Chondrocyte (in vitro differentiated cells): ENCODE data around the gene BLVRA. TPM values are rescaled to one million over a fixed set of nuclear protein-coding genes. Genes with fewer than 3 reads are reported as not detected.

ENCODE experiments used
- DNase-seq: peaks from one replicate; pipeline ENCODE4 v3.0.0; 2021; ENCODE audit warnings: mixed read lengths, low spot score
- H3K27ac Mint-ChIP-seq: one replicate; pipeline ENCODE4 v1.8.0; 2021; ENCODE audit warnings: mild to moderate bottlenecking, moderate library complexity, mixed read lengths; ENCODE audit not compliant: unreplicated experiment
- H3K27me3 Mint-ChIP-seq: 2 replicates; pipeline ENCODE4 v1.8.0; 2021; ENCODE audit warnings: low read depth, mixed read lengths
- H3K36me3 Mint-ChIP-seq: 2 replicates; pipeline ENCODE4 v1.8.0; 2021; ENCODE audit warnings: low read depth, mixed read lengths
- H3K4me1 Mint-ChIP-seq: 2 replicates; pipeline ENCODE4 v1.8.0; 2021; ENCODE audit warnings: low read depth, mild to moderate bottlenecking, mixed read lengths
- H3K4me3 Mint-ChIP-seq: one replicate; pipeline ENCODE4 v1.8.0; 2021; ENCODE audit warnings: mild to moderate bottlenecking, moderate library complexity, mixed read lengths; ENCODE audit not compliant: unreplicated experiment
- H3K9me3 Mint-ChIP-seq: 2 replicates; pipeline ENCODE4 v1.8.0; 2021; ENCODE audit warnings: low read depth, mixed read lengths
- CTCF ChIP-seq: fragments of 200-600 bp; sonication (generic); IDR thresholded peaks from 2 replicates; pipeline ENCODE4 v1.5.0; 2021; ENCODE audit warnings: antibody characterized with exemption, mild to moderate bottlenecking, moderate library complexity
- total RNA-seq: library from RNA; stranded (reverse); gene quantifications from 3 replicates; pipeline ENCODE4 v1.2.1, GENCODE V29; 2021

Gene BLVRA
- total RNA-seq, 1 donor from 2014 or later: 48.9 TPM

GRCh38 chr7:43838201-43838658, 79.8 kb downstream of the BLVRA start:
- no peak for TF ChIP-seq CTCF
- no peak overlapping the region for H3K27ac Mint-ChIP-seq
- no peak for DNase-seq
- H3K9me3 Mint-ChIP-seq: no peaks in the 10 kb centered on the region
- H3K4me3 Mint-ChIP-seq: no peak overlapping the region
- H3K4me1 Mint-ChIP-seq: peaks cover 7% of the 10 kb centered on the region
- no peaks in the 10 kb centered on the region for H3K36me3 Mint-ChIP-seq
- peaks cover 2% of the 10 kb centered on the region for H3K27me3 Mint-ChIP-seq

DNA sequence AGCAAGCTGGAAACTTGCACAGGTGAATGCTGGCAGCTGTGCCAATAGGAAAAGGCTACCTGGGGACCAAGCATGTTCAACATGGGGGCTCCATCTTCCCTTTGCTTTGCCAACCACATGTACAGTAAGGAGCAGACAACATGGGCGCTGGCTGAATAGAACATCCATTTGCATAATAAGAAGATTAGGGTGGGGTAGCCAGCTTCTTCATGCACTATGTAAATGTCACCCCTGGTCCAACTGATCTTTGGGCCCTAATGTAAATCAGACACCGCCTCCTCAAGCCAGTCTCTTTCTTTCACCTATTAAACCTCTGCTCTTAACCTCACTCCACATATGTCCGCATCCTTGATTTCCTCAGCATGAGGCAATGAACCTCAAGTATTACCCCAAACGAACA, 84.8 kb downstream of the BLVRA start:
- no peaks in the 10 kb centered on the region for H3K9me3 Mint-ChIP-seq
- H3K27ac Mint-ChIP-seq: no peak overlapping the region
- H3K4me3 Mint-ChIP-seq: no peak overlapping the region
- peaks cover 2% of the 10 kb centered on the region for H3K27me3 Mint-ChIP-seq
- DNase-seq: no peak
- TF ChIP-seq CTCF: no peak
- no peaks in the 10 kb centered on the region for H3K36me3 Mint-ChIP-seq
- peaks cover 7% of the 10 kb centered on the region for H3K4me1 Mint-ChIP-seq

DNA sequence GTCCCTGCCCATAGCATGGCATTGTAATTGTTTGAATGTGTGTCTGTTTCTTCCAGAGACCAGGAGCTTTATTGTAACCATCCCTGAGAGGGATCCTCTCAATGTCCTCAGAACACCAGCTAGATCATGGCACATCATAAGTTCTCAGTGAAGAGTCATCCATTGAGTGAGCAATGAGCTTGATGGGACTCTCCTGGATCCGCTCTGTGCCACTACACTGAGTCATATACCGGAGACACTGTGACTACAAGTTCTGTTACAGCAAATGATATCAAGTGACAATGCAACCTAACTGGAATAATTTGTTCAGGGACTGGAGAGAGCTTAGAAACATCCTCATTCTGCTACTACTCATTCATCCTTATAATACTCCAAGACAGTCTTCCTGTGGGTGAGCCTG, 85.8 kb downstream of the BLVRA start:
- peaks cover 2% of the 10 kb centered on the region for H3K27me3 Mint-ChIP-seq
- no peak overlapping the region for H3K4me3 Mint-ChIP-seq
- no peak for TF ChIP-seq CTCF
- no peak for DNase-seq
- H3K27ac Mint-ChIP-seq: no peak overlapping the region
- no peaks in the 10 kb centered on the region for H3K4me1 Mint-ChIP-seq
- H3K36me3 Mint-ChIP-seq: no peaks in the 10 kb centered on the region
- no peaks in the 10 kb centered on the region for H3K9me3 Mint-ChIP-seq

DNA sequence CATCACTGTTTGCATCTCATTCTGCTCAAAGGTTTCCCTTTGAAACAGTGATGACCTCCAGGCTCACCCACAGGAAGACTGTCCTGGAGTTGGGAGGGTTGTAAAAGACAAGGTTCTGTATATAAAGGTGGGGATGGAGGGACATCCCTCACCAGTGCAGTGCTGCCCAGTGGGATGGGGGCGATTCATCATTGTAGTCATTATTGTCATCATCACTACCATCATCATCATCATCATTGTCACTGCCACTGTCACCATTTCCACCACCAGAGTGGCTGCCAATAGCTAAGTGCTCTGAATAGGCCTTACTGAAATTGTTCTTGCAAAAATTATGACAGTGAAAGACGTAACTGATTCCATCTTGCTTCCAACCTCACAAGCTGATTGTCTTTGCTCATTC, 86.2 kb downstream of the BLVRA start:
- Mint-ChIP-seq H3K4me3 (no peak overlapping the region), H3K27me3 (peaks cover 2% of the 10 kb centered on the region), H3K36me3 (no peaks in the 10 kb centered on the region), H3K27ac (no peak overlapping the region), H3K9me3 (no peaks in the 10 kb centered on the region), H3K4me1 (no peaks in the 10 kb centered on the region)
- no peak for DNase-seq
- no peak for TF ChIP-seq CTCF

DNA sequence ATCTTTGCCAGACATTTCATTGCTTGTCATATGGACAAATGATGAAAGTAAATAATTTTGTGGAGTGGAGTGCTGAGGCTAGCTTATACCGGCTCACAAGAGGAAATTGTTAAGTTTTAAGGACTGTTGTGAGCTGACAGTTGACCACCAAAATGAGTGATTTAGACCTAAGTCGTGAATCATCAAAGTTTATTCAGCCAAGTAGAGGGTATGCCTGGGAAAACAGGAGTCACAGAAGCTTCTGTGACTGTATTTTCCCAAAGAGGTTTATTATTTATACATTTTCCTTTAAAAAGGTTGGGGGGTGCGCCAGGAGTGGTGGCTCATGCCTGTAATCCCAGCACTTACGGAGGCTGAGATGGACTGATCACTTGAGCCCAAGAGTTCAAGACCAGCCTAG, 89.0 kb downstream of the BLVRA start:
- Mint-ChIP-seq H3K9me3 (no peaks in the 10 kb centered on the region), H3K4me3 (no peak overlapping the region), H3K4me1 (no peaks in the 10 kb centered on the region), H3K27ac (no peak overlapping the region), H3K36me3 (no peaks in the 10 kb centered on the region), H3K27me3 (peaks cover 2% of the 10 kb centered on the region)
- DNase-seq: no peak
- no peak for TF ChIP-seq CTCF
